SK-N-SH treated with all-trans-retinoic acid at 6 μM for 48 hours (cell line): Measurements from ENCODE around the gene HAPLN1.

Experiments used
- ATAC-seq: fragments of 200-7000 bp; cut with Tn5 transposase; 3 replicates; pipeline ENCODE4 v1.9.1; 2020; ENCODE audit warnings: mild to moderate bottlenecking, moderate library complexity
- ARNTL ChIP-seq: fragments of 450-650 bp; formaldehyde crosslinking; IDR thresholded peaks from 2 replicates; pipeline ENCODE4 v1.5.0; 2020; ENCODE audit warnings: low read depth, mild to moderate bottlenecking, moderate library complexity, borderline replicate concordance
- GLIS3 ChIP-seq: fragments of 250-450 bp; sonication (Bioruptor Pico); IDR thresholded peaks from 2 replicates; pipeline ENCODE4 v1.5.0; 2020; ENCODE audit warnings: mild to moderate bottlenecking, moderate library complexity
- ISL1 ChIP-seq: fragments of 250-450 bp; sonication (Bioruptor Pico); IDR thresholded peaks from 2 replicates; pipeline ENCODE4 v2.1.2; 2022; ENCODE audit warnings: mild to moderate bottlenecking, moderate library complexity
- PATZ1 ChIP-seq: fragments of 250-450 bp; sonication (Bioruptor Pico); IDR thresholded peaks from 2 replicates; pipeline ENCODE4 v1.8.0; 2020; ENCODE audit warnings: mild to moderate bottlenecking, moderate library complexity, borderline replicate concordance
- POU6F1 ChIP-seq: fragments of 250-450 bp; sonication (Bioruptor Pico); IDR thresholded peaks from 2 replicates; pipeline ENCODE4 v1.8.0; 2021; ENCODE audit warnings: low read depth, mild to moderate bottlenecking, moderate library complexity, borderline replicate concordance
- RARB ChIP-seq: fragments of 250-450 bp; sonication (Bioruptor Pico); IDR thresholded peaks from 2 replicates; pipeline ENCODE4 v1.8.0; 2021; ENCODE audit warnings: mild to moderate bottlenecking, moderate library complexity
- SNAI2 ChIP-seq: fragments of 250-450 bp; sonication (Bioruptor Pico); IDR thresholded peaks from 2 replicates; pipeline ENCODE4 v1.5.0; 2020; ENCODE audit warnings: mild to moderate bottlenecking, moderate library complexity
- TCF4 ChIP-seq: fragments of 250-450 bp; sonication (Bioruptor Pico); IDR thresholded peaks from 2 replicates; pipeline ENCODE4 v1.8.0; 2021; ENCODE audit warnings: mild to moderate bottlenecking, moderate library complexity, borderline replicate concordance
- TOX ChIP-seq: fragments of 250-450 bp; sonication (Bioruptor Pico); IDR thresholded peaks from 2 replicates; pipeline ENCODE4 v1.8.0; 2021; ENCODE audit warnings: mild to moderate bottlenecking, moderate library complexity, borderline replicate concordance
- ZC3H10 ChIP-seq: fragments of 250-450 bp; sonication (Bioruptor Pico); IDR thresholded peaks from 2 replicates; pipeline ENCODE4 v1.5.1; 2021; ENCODE audit warnings: mild to moderate bottlenecking, moderate library complexity
- ZFP3 ChIP-seq: fragments of 250-450 bp; sonication (Bioruptor Pico); IDR thresholded peaks from 2 replicates; pipeline ENCODE4 v1.5.0; 2020; ENCODE audit warnings: mild to moderate bottlenecking, moderate library complexity
- ZFP30 ChIP-seq: fragments of 450-650 bp; formaldehyde crosslinking; IDR thresholded peaks from 2 replicates; pipeline ENCODE4 v1.5.0; 2022; ENCODE audit warnings: mild to moderate bottlenecking, moderate library complexity
- ZNF565 ChIP-seq: fragments of 450-650 bp; formaldehyde crosslinking; conservative IDR thresholded peaks from 2 replicates; pipeline ENCODE4 v1.5.0; 2020; ENCODE audit warnings: low read depth, mild to moderate bottlenecking, moderate library complexity
- ZNF70 ChIP-seq: fragments of 450-650 bp; formaldehyde crosslinking; IDR thresholded peaks from 2 replicates; pipeline ENCODE4 v1.5.0; 2020; ENCODE audit warnings: mild to moderate bottlenecking, moderate library complexity
- ZNF8 ChIP-seq: fragments of 450-650 bp; formaldehyde crosslinking; IDR thresholded peaks from 2 replicates; pipeline ENCODE4 v1.5.0; 2020; ENCODE audit warnings: mild to moderate bottlenecking, moderate library complexity
- TF ChIP-seq, protein P1 (sequence below): fragments of 250-450 bp; sonication (Bioruptor Pico); IDR thresholded peaks from 2 replicates; pipeline ENCODE4 v1.5.1; 2020; ENCODE audit warnings: low read depth, mild to moderate bottlenecking, moderate library complexity
- TF ChIP-seq, protein P2 (sequence below): fragments of 250-450 bp; sonication (Bioruptor Pico); IDR thresholded peaks from 2 replicates; pipeline ENCODE4 v1.5.1; 2021; ENCODE audit warnings: mild to moderate bottlenecking, moderate library complexity
- TF ChIP-seq, protein P3 (sequence below): fragments of 250-450 bp; sonication (Bioruptor Pico); IDR thresholded peaks from 2 replicates; pipeline ENCODE4 v1.5.0; 2020; ENCODE audit warnings: mild to moderate bottlenecking, moderate library complexity

Gene HAPLN1

GRCh38 chr5:83614841-83615240, 105.8 kb downstream of the HAPLN1 start:
- TF ChIP-seq ZNF8 (CRISPR knock-in tag) (no peak), ZFP3 (CRISPR knock-in tag) (no peak), GLIS3 (CRISPR knock-in tag) (no peak), ZNF565 (CRISPR knock-in tag) (no peak)
- TF ChIP-seq, protein P1, sequence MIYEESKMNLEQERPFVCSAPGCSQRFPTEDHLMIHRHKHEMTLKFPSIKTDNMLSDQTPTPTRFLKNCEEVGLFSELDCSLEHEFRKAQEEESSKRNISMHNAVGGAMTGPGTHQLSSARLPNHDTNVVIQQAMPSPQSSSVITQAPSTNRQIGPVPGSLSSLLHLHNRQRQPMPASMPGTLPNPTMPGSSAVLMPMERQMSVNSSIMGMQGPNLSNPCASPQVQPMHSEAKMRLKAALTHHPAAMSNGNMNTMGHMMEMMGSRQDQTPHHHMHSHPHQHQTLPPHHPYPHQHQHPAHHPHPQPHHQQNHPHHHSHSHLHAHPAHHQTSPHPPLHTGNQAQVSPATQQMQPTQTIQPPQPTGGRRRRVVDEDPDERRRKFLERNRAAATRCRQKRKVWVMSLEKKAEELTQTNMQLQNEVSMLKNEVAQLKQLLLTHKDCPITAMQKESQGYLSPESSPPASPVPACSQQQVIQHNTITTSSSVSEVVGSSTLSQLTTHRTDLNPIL (CRISPR knock-in tag), result no peak
- no peak for ATAC-seq

- peak; percentile 90 for ATAC-seq
- TF ChIP-seq SNAI2 (CRISPR knock-in tag), result no peak
- TF ChIP-seq POU6F1, result no peak
- TF ChIP-seq ZC3H10 (CRISPR knock-in tag), result no peak
- TF ChIP-seq ZNF565 (CRISPR knock-in tag), result no peak
- TF ChIP-seq TCF4 (CRISPR knock-in tag), result no peak
Observed at GRCh38 chr5:83608122-83608521, 112.5 kb downstream of the HAPLN1 start.

DNA sequence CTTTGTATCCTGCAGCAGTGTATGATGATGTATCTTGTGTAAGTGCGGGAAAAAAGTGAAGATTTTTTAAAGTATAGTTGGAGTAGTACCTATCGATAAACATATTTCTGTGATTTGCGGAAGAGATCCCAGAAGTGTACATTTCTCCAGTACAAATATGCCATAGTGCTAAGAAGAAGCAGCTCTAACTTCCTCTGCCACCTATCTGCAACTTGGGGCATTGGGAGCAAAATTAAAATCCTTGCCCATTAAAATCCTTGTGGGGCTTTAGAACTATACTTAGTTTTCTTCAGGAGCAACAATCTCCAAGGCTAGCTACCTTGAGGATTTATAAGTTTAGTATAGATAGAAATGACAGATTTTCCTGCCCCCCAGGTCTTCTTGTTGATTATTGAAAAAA, 125.4 kb downstream of the HAPLN1 start:
- ATAC-seq, result no peak

DNA sequence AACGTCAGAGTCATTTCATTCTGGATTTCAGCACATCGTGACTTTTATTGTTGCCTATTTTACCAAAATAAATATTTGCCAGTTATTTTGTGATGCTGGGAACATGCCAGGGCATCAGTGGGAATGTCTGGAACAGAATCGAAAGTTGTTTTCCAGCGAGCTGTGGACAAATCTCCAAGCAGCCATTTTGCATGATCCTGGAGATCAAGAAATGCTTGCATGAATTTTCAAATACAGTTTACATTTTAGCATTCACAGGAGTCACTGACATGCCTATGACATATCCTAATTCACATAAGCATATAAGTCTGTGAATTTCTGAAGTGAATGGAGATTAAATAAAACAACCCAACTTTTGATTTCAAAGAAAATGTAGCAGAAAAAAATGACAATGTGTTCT, 129.7 kb downstream of the HAPLN1 start:
- no peak for ATAC-seq
- TF ChIP-seq POU6F1, result no peak
- TF ChIP-seq, protein P2, sequence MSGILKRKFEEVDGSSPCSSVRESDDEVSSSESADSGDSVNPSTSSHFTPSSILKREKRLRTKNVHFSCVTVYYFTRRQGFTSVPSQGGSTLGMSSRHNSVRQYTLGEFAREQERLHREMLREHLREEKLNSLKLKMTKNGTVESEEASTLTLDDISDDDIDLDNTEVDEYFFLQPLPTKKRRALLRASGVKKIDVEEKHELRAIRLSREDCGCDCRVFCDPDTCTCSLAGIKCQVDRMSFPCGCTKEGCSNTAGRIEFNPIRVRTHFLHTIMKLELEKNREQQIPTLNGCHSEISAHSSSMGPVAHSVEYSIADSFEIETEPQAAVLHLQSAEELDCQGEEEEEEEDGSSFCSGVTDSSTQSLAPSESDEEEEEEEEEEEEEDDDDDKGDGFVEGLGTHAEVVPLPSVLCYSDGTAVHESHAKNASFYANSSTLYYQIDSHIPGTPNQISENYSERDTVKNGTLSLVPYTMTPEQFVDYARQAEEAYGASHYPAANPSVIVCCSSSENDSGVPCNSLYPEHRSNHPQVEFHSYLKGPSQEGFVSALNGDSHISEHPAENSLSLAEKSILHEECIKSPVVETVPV (CRISPR knock-in tag), result no peak
- TF ChIP-seq SNAI2 (CRISPR knock-in tag), result no peak
- TF ChIP-seq, protein P1 (CRISPR knock-in tag), result no peak
- no peak for TF ChIP-seq ZNF565 (CRISPR knock-in tag)
- TF ChIP-seq ARNTL, result no peak
- TF ChIP-seq, protein P3, sequence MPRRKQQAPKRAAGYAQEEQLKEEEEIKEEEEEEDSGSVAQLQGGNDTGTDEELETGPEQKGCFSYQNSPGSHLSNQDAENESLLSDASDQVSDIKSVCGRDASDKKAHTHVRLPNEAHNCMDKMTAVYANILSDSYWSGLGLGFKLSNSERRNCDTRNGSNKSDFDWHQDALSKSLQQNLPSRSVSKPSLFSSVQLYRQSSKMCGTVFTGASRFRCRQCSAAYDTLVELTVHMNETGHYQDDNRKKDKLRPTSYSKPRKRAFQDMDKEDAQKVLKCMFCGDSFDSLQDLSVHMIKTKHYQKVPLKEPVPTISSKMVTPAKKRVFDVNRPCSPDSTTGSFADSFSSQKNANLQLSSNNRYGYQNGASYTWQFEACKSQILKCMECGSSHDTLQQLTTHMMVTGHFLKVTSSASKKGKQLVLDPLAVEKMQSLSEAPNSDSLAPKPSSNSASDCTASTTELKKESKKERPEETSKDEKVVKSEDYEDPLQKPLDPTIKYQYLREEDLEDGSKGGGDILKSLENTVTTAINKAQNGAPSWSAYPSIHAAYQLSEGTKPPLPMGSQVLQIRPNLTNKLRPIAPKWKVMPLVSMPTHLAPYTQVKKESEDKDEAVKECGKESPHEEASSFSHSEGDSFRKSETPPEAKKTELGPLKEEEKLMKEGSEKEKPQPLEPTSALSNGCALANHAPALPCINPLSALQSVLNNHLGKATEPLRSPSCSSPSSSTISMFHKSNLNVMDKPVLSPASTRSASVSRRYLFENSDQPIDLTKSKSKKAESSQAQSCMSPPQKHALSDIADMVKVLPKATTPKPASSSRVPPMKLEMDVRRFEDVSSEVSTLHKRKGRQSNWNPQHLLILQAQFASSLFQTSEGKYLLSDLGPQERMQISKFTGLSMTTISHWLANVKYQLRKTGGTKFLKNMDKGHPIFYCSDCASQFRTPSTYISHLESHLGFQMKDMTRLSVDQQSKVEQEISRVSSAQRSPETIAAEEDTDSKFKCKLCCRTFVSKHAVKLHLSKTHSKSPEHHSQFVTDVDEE (CRISPR knock-in tag), result no peak
- TF ChIP-seq ZC3H10 (CRISPR knock-in tag), result no peak
- TF ChIP-seq TOX (CRISPR knock-in tag), result no peak
- no peak for TF ChIP-seq ISL1 (CRISPR knock-in tag)
- no peak for TF ChIP-seq RARB
- TF ChIP-seq ZFP3 (CRISPR knock-in tag), result no peak
- no peak for TF ChIP-seq PATZ1 (CRISPR knock-in tag)
- TF ChIP-seq ZNF70 (CRISPR knock-in tag), result no peak

More for the DNA sequence above, 125.4 kb downstream of the HAPLN1 start:
- TF ChIP-seq TCF4 (CRISPR knock-in tag), result no peak
- TF ChIP-seq ISL1 (CRISPR knock-in tag), result no peak
- TF ChIP-seq RARB, result no peak
- no peak for TF ChIP-seq ZNF8 (CRISPR knock-in tag)
- TF ChIP-seq ZFP30 (CRISPR knock-in tag), result no peak
- no peak for TF ChIP-seq ZFP3 (CRISPR knock-in tag)
- TF ChIP-seq PATZ1 (CRISPR knock-in tag), result no peak
- TF ChIP-seq GLIS3 (CRISPR knock-in tag), result no peak
